VCaP (cell line): ENCODE data around the gene HTR6.

Experiments
- H3K27ac ChIP-seq: fragments of 450-650 bp; 2 replicates; pipeline ENCODE4 v1.5.1; 2017
- CTCF ChIP-seq: fragments of 450-650 bp; conservative IDR thresholded peaks from 2 replicates; pipeline ENCODE4 v1.5.1; 2017; ENCODE audit warnings: mild to moderate bottlenecking, moderate library complexity

Gene HTR6

GRCh38 chr1:19621274-19621950 lies 43.3 kb upstream of the HTR6 start:
- no peak for TF ChIP-seq CTCF
- peak overlapping the region; percentile 79 for H3K27ac ChIP-seq

GRCh38 chr1:19622204-19622603 lies 42.5 kb upstream of the HTR6 start:
- H3K27ac ChIP-seq, result no peak overlapping the region

GRCh38 chr1:19623523-19623922 lies 41.2 kb upstream of the HTR6 start:
- no peak for TF ChIP-seq CTCF
- H3K27ac ChIP-seq, result no peak overlapping the region

More at GRCh38 chr1:19622204-19622603, 42.5 kb upstream of the HTR6 start:
- no peak for TF ChIP-seq CTCF

GRCh38 chr1:19625291-19625937 lies 39.3 kb upstream of the HTR6 start:
- H3K27ac ChIP-seq, result no peak overlapping the region
- no peak for TF ChIP-seq CTCF

- no peak overlapping the region for H3K27ac ChIP-seq
- no peak for TF ChIP-seq CTCF
These were observed 35.8 kb upstream of the HTR6 start for GRCh38 chr1:19628879-19629278.

- no peak for TF ChIP-seq CTCF
- no peak overlapping the region for H3K27ac ChIP-seq
These were observed 35.3 kb upstream of the HTR6 start for GRCh38 chr1:19629357-19629756.

GRCh38 chr1:19630192-19630591 lies 34.5 kb upstream of the HTR6 start:
- peak overlapping the region; percentile 42; the same call in 1 of the 2 replicates for H3K27ac ChIP-seq
